ENCODE data around the gene TXNIP. TPM values are rescaled to one million over a fixed set of nuclear protein-coding genes. Genes with fewer than 3 reads are reported as not detected.

The TXNIP gene
- total and polyA plus RNA-seq, 2 experiments from 2014 or later: 22.8 to 29.1 TPM

DNA sequence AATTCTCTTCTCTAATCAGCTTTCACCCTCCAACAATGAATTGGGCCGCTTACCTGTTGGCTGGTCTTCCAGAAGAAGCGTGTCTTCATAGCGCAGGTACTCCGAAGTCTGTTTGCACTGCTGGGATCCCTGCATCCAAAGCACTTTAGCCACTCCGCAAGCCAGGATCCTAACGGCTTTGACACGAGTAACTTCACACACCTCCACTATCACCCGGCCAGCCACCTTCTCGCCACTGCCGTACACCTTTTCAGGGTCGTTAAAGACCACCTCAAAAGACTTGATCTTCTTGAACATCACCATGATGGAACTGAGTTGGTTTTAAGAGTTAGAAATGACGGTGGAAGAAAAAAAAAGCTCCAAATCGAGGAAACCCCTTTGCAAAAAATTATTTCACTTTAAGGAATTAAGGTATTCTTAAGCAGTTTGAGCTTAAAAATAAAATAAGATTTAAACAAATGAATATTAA is 381 bp downstream of the TXNIP start:
- ATAC-seq: peak; percentile 20; the same call in 2 of the 3 replicates
- Histone ChIP-seq H3K4me1 (ENCODE audit: insufficient read depth) (peaks cover 39% of the 10 kb centered on the region), H3F3A (replicated peaks; ENCODE audit: low read depth) (peaks cover 5% of the 10 kb centered on the region), H3K9me2 (ENCODE audit: insufficient read depth) (no peaks in the 10 kb centered on the region), H4K20me1 (replicated peaks; ENCODE audit: insufficient read depth) (no peaks in the 10 kb centered on the region), H2AFZ (no peak overlapping the region), H3K27me3 (ENCODE audit: insufficient read depth) (no peaks in the 10 kb centered on the region), H3K4me3 (peak overlapping the region; percentile 75), H3K36me3 (ENCODE audit: insufficient read depth) (no peaks in the 10 kb centered on the region; the same call in 1 of the 2 replicates), H3K27ac (ENCODE audit: low read depth) (peak overlapping the region; percentile 60; the same call in 1 of the 2 replicates), H3K4me2 (peak overlapping the region; percentile 87), H3K79me2 (replicated peaks; ENCODE audit: insufficient read depth) (peaks cover 18% of the 10 kb centered on the region)
- TF ChIP-seq ZNF331 (CRISPR knock-in tag; IDR thresholded peaks at IDR 0.05; ENCODE audit: low read depth): no peak
- TF ChIP-seq, protein P1, sequence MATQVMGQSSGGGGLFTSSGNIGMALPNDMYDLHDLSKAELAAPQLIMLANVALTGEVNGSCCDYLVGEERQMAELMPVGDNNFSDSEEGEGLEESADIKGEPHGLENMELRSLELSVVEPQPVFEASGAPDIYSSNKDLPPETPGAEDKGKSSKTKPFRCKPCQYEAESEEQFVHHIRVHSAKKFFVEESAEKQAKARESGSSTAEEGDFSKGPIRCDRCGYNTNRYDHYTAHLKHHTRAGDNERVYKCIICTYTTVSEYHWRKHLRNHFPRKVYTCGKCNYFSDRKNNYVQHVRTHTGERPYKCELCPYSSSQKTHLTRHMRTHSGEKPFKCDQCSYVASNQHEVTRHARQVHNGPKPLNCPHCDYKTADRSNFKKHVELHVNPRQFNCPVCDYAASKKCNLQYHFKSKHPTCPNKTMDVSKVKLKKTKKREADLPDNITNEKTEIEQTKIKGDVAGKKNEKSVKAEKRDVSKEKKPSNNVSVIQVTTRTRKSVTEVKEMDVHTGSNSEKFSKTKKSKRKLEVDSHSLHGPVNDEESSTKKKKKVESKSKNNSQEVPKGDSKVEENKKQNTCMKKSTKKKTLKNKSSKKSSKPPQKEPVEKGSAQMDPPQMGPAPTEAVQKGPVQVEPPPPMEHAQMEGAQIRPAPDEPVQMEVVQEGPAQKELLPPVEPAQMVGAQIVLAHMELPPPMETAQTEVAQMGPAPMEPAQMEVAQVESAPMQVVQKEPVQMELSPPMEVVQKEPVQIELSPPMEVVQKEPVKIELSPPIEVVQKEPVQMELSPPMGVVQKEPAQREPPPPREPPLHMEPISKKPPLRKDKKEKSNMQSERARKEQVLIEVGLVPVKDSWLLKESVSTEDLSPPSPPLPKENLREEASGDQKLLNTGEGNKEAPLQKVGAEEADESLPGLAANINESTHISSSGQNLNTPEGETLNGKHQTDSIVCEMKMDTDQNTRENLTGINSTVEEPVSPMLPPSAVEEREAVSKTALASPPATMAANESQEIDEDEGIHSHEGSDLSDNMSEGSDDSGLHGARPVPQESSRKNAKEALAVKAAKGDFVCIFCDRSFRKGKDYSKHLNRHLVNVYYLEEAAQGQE (IDR thresholded peaks at IDR 0.05; ENCODE audit: unreplicated experiment): no peak
- no peak for TF ChIP-seq CREB1 (CRISPR knock-in tag; IDR thresholded peaks at IDR 0.05; ENCODE audit: low read depth)
- no peak for TF ChIP-seq EZH2phosphoT487 (IDR thresholded peaks at IDR 0.05; ENCODE audit: unreplicated experiment)
- no peak for TF ChIP-seq JUNB (IDR thresholded peaks at IDR 0.05; ENCODE audit: unreplicated experiment)
- TF ChIP-seq, protein P2, sequence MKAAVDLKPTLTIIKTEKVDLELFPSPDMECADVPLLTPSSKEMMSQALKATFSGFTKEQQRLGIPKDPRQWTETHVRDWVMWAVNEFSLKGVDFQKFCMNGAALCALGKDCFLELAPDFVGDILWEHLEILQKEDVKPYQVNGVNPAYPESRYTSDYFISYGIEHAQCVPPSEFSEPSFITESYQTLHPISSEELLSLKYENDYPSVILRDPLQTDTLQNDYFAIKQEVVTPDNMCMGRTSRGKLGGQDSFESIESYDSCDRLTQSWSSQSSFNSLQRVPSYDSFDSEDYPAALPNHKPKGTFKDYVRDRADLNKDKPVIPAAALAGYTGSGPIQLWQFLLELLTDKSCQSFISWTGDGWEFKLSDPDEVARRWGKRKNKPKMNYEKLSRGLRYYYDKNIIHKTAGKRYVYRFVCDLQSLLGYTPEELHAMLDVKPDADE (IDR thresholded peaks at IDR 0.05): no peak
- TF ChIP-seq EZH2 (IDR thresholded peaks at IDR 0.05; ENCODE audit: low read depth, unreplicated experiment): no peak
- no peak for TF ChIP-seq ZNF114 (CRISPR knock-in tag; IDR thresholded peaks at IDR 0.05)
- TF ChIP-seq, protein P3, sequence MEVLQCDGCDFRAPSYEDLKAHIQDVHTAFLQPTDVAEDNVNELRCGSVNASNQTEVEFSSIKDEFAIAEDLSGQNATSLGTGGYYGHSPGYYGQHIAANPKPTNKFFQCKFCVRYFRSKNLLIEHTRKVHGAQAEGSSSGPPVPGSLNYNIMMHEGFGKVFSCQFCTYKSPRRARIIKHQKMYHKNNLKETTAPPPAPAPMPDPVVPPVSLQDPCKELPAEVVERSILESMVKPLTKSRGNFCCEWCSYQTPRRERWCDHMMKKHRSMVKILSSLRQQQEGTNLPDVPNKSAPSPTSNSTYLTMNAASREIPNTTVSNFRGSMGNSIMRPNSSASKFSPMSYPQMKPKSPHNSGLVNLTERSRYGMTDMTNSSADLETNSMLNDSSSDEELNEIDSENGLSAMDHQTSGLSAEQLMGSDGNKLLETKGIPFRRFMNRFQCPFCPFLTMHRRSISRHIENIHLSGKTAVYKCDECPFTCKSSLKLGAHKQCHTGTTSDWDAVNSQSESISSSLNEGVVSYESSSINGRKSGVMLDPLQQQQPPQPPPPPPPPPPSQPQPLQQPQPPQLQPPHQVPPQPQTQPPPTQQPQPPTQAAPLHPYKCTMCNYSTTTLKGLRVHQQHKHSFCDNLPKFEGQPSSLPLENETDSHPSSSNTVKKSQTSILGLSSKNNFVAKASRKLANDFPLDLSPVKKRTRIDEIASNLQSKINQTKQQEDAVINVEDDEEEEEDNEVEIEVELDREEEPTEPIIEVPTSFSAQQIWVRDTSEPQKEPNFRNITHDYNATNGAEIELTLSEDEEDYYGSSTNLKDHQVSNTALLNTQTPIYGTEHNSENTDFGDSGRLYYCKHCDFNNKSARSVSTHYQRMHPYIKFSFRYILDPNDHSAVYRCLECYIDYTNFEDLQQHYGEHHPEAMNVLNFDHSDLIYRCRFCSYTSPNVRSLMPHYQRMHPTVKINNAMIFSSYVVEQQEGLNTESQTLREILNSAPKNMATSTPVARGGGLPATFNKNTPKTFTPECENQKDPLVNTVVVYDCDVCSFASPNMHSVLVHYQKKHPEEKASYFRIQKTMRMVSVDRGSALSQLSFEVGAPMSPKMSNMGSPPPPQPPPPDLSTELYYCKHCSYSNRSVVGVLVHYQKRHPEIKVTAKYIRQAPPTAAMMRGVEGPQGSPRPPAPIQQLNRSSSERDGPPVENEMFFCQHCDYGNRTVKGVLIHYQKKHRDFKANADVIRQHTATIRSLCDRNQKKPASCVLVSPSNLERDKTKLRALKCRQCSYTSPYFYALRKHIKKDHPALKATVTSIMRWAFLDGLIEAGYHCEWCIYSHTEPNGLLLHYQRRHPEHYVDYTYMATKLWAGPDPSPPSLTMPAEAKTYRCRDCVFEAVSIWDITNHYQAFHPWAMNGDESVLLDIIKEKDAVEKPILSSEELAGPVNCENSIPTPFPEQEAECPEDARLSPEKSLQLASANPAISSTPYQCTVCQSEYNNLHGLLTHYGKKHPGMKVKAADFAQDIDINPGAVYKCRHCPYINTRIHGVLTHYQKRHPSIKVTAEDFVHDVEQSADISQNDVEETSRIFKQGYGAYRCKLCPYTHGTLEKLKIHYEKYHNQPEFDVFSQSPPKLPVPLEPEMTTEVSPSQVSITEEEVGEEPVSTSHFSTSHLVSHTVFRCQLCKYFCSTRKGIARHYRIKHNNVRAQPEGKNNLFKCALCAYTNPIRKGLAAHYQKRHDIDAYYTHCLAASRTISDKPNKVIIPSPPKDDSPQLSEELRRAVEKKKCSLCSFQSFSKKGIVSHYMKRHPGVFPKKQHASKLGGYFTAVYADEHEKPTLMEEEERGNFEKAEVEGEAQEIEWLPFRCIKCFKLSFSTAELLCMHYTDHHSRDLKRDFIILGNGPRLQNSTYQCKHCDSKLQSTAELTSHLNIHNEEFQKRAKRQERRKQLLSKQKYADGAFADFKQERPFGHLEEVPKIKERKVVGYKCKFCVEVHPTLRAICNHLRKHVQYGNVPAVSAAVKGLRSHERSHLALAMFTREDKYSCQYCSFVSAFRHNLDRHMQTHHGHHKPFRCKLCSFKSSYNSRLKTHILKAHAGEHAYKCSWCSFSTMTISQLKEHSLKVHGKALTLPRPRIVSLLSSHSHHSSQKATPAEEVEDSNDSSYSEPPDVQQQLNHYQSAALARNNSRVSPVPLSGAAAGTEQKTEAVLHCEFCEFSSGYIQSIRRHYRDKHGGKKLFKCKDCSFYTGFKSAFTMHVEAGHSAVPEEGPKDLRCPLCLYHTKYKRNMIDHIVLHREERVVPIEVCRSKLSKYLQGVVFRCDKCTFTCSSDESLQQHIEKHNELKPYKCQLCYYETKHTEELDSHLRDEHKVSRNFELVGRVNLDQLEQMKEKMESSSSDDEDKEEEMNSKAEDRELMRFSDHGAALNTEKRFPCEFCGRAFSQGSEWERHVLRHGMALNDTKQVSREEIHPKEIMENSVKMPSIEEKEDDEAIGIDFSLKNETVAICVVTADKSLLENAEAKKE (CRISPR knock-in tag; IDR thresholded peaks at IDR 0.05): no peak
- H3K36me3 Mint-ChIP-seq (ENCODE audit: low read depth): peaks cover 48% of the 10 kb centered on the region
- H3K4me1 Mint-ChIP-seq: peaks cover 51% of the 10 kb centered on the region
- peak; percentile 35 for DNase-seq (ENCODE audit: low spot score)
- H3K27me3 Mint-ChIP-seq (ENCODE audit: insufficient read depth, low read depth, poor library complexity): peaks cover 9% of the 10 kb centered on the region
- H3K27ac Mint-ChIP-seq: peak overlapping the region; percentile 89
- no peaks in the 10 kb centered on the region for H3K9me3 Mint-ChIP-seq
- H3K4me3 Mint-ChIP-seq: peak overlapping the region; percentile 99
